GM19395 (cell line): ENCODE results near the gene SETD5.

ENCODE experiments used
- ATAC-seq: cut with Tn5 transposase; IDR thresholded peaks from one replicate; pipeline ENCODE4 v1.9.1; 2021; ENCODE audit warnings: mild to moderate bottlenecking, moderate library complexity; ENCODE audit not compliant: unreplicated experiment

The SETD5 gene

GRCh38 chr3:9503283-9503682, 105.9 kb downstream of the SETD5 start:
- no peak for ATAC-seq

- ATAC-seq, result no peak
These were observed 110.5 kb downstream of the SETD5 start for GRCh38 chr3:9507586-9508578.

- no peak for ATAC-seq
These were observed 111.4 kb downstream of the SETD5 start for GRCh38 chr3:9508781-9509180.

- ATAC-seq, result no peak
These were observed 115.1 kb downstream of the SETD5 start for GRCh38 chr3:9512456-9513045.

- ATAC-seq, result no peak
These were observed 116.9 kb downstream of the SETD5 start for GRCh38 chr3:9514306-9514705.

GRCh38 chr3:9514956-9515355, 117.5 kb downstream of the SETD5 start:
- no peak for ATAC-seq

GRCh38 chr3:9525078-9525477, 127.7 kb downstream of the SETD5 start:
- no peak for ATAC-seq
